ENCODE data around the gene PGAM2.

Gene PGAM2

DNA sequence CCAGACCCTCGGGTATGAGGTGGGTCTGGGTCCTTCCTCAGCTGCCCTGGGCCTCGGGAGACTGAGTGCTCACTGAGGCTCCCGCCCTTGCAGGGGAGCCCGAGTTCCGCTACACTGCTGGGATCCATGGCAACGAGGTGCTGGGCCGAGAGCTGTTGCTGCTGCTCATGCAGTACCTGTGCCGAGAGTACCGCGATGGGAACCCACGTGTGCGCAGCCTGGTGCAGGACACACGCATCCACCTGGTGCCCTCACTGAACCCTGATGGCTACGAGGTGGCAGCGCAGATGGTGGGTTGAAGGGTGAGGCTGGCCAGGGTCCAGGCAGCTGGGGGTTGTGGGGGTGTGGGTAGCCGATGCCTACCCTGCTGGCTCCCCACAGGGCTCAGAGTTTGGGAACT, 46.4 kb upstream of the PGAM2 start:
- no peak for DNase-seq (ENCODE audit: low read depth)
- TF ChIP-seq, protein P1, sequence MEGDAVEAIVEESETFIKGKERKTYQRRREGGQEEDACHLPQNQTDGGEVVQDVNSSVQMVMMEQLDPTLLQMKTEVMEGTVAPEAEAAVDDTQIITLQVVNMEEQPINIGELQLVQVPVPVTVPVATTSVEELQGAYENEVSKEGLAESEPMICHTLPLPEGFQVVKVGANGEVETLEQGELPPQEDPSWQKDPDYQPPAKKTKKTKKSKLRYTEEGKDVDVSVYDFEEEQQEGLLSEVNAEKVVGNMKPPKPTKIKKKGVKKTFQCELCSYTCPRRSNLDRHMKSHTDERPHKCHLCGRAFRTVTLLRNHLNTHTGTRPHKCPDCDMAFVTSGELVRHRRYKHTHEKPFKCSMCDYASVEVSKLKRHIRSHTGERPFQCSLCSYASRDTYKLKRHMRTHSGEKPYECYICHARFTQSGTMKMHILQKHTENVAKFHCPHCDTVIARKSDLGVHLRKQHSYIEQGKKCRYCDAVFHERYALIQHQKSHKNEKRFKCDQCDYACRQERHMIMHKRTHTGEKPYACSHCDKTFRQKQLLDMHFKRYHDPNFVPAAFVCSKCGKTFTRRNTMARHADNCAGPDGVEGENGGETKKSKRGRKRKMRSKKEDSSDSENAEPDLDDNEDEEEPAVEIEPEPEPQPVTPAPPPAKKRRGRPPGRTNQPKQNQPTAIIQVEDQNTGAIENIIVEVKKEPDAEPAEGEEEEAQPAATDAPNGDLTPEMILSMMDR (IDR thresholded peaks at IDR 0.05; ENCODE audit: control insufficient read depth, insufficient read depth, low read depth, low read length, missing control alignments), result no peak

DNA sequence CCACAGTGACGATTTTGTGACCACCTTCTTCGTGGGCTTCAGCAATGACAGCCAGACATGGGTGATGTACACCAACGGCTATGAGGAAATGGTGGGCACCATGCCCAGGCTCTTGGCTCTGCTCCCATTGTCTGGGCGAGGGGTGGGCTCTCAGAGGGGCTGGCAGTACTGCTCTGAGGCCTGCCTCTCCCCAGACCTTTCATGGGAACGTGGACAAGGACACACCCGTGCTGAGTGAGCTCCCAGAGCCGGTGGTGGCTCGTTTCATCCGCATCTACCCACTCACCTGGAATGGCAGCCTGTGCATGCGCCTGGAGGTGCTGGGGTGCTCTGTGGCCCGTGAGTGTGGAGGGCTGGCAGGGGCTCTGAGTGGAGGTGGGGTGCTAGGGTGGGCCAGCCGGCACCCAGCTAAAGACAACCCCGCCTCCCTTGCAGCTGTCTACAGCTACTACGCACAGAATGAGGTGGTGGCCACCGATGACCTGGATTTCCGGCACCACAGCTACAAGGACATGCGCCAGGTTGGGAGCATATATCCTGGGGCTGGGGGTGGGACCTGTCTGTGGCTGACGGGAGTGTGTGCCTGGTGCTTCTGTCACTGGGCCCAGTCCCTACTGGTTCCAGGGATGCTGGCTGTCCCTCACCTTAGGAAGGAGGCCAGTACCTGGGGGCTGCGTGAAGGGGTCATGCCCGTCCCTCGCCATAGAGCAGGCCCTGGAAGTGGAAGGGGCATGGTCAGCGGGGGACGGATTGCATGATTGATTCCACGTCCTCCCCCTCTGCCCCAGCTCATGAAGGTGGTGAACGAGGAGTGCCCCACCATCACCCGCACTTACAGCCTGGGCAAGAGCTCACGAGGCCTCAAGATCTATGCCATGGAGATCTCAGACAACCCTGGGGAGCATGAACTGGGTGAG, 45.6 kb upstream of the PGAM2 start:
- TF ChIP-seq, protein P1 (IDR thresholded peaks at IDR 0.05; ENCODE audit: control insufficient read depth, insufficient read depth, low read depth, low read length, missing control alignments), result no peak
- no peak overlapping the region for H3K4me3 ChIP-seq (ENCODE audit: control insufficient read depth, low read depth, low read length)
- no peak for DNase-seq (ENCODE audit: low read depth)

More for the DNA sequence above, 46.4 kb upstream of the PGAM2 start:
- H3K4me3 ChIP-seq (ENCODE audit: control insufficient read depth, low read depth, low read length), result no peak overlapping the region

DNA sequence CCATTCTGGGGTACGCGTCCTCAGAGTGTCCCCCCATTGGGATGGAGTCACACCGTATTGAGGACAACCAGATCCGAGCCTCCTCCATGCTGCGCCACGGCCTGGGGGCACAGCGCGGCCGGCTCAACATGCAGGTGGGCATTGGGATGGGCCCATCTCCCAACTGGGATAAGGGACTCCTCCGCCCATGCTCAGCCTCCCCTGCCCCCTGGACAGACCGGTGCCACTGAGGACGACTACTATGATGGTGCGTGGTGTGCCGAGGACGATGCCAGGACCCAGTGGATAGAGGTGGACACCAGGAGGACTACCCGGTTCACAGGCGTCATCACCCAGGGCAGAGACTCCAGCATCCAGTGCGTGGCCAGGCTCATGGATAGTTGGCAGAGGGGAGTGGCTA, 44.6 kb upstream of the PGAM2 start:
- DNase-seq (ENCODE audit: low read depth), result no peak
- no peak overlapping the region for H3K4me3 ChIP-seq (ENCODE audit: control insufficient read depth, low read depth, low read length)
- TF ChIP-seq, protein P1 (IDR thresholded peaks at IDR 0.05; ENCODE audit: control insufficient read depth, insufficient read depth, low read depth, low read length, missing control alignments), result no peak

DNA sequence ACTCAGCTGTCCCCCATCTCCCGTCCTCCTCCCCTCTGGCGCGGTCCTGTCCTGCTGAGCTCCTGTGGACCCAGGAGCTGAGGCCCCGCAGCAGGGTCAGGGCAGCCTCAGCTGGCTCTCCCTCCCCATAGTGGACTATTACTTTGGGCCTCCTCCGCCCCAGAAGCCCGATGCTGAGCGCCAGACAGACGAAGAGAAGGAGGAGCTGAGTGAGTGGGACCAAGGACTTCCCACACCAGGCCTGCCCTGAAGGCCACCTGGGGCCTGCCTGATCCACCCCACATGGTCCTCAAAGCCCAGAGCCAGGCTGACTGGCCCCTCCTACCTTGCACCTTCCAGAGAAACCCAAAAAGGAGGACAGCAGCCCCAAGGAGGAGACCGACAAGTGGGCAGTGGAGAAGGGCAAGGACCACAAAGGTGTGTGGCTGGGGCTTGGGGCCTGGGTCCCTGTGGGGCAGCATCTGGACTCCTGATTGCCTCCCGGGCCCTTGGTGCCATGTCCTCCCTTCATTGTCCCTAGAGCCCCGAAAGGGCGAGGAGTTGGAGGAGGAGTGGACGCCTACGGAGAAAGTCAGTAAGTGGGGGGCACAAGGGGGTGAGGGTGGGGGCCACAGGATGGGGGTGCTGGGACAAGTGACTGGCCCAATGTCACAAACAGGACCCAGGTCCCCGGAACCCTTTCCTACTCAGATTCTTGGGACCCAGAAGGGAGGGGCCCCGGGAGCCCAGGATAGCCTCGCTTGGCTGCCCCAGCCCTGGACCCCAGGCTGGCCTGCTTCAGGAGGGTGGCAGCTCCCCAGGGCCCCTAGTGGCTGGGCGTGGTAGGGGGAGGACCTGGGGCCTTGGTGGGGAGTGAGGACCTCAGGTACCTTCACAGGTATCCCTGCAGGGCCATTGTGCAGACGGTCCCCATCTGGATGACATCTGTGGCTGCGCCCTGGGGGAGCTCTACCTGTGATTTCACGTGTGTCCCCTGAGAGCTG, 43.7 kb upstream of the PGAM2 start:
- TF ChIP-seq, protein P1 (IDR thresholded peaks at IDR 0.05; ENCODE audit: control insufficient read depth, insufficient read depth, low read depth, low read length, missing control alignments), result peak; percentile 12
- DNase-seq (ENCODE audit: low read depth), result no peak
- no peak overlapping the region for H3K4me3 ChIP-seq (ENCODE audit: control insufficient read depth, low read depth, low read length)

DNA sequence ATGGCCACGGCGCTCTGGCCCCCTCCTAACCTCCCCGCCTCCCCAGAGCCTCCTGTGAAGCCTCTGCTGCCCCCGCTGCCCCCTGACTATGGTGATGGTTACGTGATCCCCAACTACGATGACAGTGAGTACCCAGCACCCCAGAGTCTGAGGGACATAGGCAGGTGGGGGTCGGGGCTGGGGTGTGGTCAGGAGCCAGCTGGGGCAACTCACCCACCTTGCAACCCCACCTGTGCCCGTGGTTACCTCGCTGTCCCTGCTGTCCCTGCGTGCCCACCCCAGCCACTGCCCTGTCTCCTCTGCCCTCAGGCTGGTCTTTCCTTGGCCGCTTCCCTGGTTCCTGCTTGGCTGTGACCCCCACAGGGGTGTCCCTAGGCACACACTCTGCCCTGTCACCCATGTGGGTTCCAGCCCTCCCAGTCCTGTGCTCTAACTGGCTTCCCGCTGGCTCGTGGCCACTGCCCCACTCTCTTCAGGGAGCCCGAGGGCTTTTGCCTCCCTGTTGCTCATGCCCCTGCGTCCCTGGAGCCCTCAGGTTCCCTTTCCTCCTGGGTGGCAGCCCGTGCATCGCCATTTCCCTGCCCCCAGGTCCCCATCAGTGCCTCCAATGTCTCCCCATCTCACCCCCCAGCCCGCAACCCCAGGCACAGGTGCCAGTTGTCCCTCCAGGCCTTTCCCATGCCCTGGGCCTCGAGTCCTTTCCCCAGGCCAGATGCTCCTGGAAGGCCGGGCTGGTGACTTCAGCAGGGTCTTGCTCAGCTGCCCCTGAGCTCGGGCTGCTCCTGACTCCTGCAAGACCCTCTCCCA, 42.8 kb upstream of the PGAM2 start:
- TF ChIP-seq, protein P1 (IDR thresholded peaks at IDR 0.05; ENCODE audit: control insufficient read depth, insufficient read depth, low read depth, low read length, missing control alignments), result no peak
- DNase-seq (ENCODE audit: low read depth), result no peak
- H3K4me3 ChIP-seq (ENCODE audit: control insufficient read depth, low read depth, low read length), result peak overlapping the region; percentile 62

Data from AG09309 (cell line).